MCF 10A (cell line): ENCODE results near the gene HOXC5. TPM values are rescaled to one million over a fixed set of nuclear protein-coding genes. Genes with fewer than 3 reads are reported as not detected.

Experiments used
- BruUV-seq: library from RNA; stranded (reverse); fragments of 400-500 nt; replicated peaks from 2 replicates; lab custom pipeline; 2021; lab: Mats Ljungman, UMichigan
- CTCF ChIA-PET: fragments of 300-600 bp; sonication (Branson Sonifier 250); formaldehyde crosslinking; extraction: SDS; loops from one replicate; lab custom pipeline; 2021; ENCODE audit warnings: antibody characterized with exemption, inconsistent platforms; lab: Yijun Ruan, JAX
- POLR2A ChIA-PET: fragments of 300-600, 350-650 bp; sonication (Branson Sonifier 250); formaldehyde crosslinking; extraction: SDS; loops from one replicate; lab custom pipeline; 2020; ENCODE audit warnings: antibody characterized with exemption, inconsistent platforms; lab: Yijun Ruan, JAX
- DNase-seq: peaks from one replicate; pipeline ENCODE4 v3.0.0-alpha.2; 2018; ENCODE audit not compliant: unreplicated experiment
- H3K27ac Mint-ChIP-seq: one replicate; pipeline ENCODE4 v1.8.0; 2022; ENCODE audit warnings: mild to moderate bottlenecking, low read depth, mixed read lengths; ENCODE audit not compliant: unreplicated experiment
- H3K27me3 Mint-ChIP-seq: one replicate; pipeline ENCODE4 v1.8.0; 2022; ENCODE audit warnings: mixed read lengths; ENCODE audit not compliant: insufficient read depth, unreplicated experiment
- H3K36me3 Mint-ChIP-seq: one replicate; pipeline ENCODE4 v1.8.0; 2022; ENCODE audit warnings: mild to moderate bottlenecking, moderate library complexity, mixed read lengths; ENCODE audit not compliant: insufficient read depth, unreplicated experiment
- H3K4me1 Mint-ChIP-seq: one replicate; pipeline ENCODE4 v1.8.0; 2022; ENCODE audit warnings: mixed read lengths; ENCODE audit not compliant: insufficient read depth, unreplicated experiment
- H3K4me3 Mint-ChIP-seq: one replicate; pipeline ENCODE4 v1.8.0; 2022; ENCODE audit warnings: mild to moderate bottlenecking, moderate library complexity, mixed read lengths; ENCODE audit not compliant: unreplicated experiment
- H3K9me3 Mint-ChIP-seq: one replicate; pipeline ENCODE4 v1.8.0; 2022; ENCODE audit warnings: mixed read lengths; ENCODE audit not compliant: unreplicated experiment
- intact Hi-C: fragments of 100-400 bp; cut with micrococcal nuclease; formaldehyde crosslinking; loops from 2 replicates; pipeline ENCODE4 v1.14.1; 2022
- total RNA-seq: library from RNA; stranded (reverse); gene quantifications from 2 replicates; pipeline ENCODE4 v1.2.3, GENCODE V29; 2022
- TF ChIP-seq, protein P1 (sequence below): fragments of 200-600 bp; IDR thresholded peaks from one replicate; pipeline ENCODE4 v1.8.0; 2022; ENCODE audit warnings: antibody characterized with exemption, mild to moderate bottlenecking; ENCODE audit not compliant: unreplicated experiment

Gene HOXC5
- total RNA-seq, 1 experiment from 2014 or later, result not detected

DNA sequence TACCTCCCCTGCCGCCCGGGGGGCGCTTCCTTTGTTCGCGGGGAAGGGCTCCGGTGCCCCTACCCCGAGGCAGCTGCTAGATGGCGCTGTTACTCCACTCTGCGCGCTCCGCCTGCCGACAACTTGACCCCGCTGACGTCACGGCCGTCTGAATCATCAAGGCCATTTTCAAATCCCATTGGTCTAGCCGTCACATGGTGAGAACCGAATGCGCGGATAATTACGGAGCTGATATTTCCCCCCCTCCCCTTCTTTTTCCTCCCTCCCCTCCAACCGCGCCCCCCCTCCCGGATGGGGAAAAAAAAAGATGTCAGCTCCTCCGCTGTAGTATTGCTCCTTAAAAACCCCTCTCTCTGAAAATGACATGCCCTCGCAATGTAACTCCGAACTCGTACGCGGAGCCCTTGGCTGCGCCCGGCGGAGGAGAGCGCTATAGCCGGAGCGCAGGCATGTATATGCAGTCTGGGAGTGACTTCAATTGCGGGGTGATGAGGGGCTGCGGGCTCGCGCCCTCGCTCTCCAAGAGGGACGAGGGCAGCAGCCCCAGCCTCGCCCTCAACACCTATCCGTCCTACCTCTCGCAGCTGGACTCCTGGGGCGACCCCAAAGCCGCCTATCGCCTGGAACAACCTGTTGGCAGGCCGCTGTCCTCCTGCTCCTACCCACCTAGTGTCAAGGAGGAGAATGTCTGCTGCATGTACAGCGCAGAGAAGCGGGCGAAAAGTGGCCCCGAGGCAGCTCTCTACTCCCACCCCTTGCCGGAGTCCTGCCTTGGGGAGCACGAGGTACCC is 47.8 kb upstream of the HOXC5 start, which contains the start of gene HOXC10:
Gene HOXC10, plus strand, starts transcription at position 246 of the 791 bp plus-strand sequence. Its CDS starts 114 bp downstream, at position 360.
- POLR2A ChIA-PET, result interaction anchor here (0.9 kb wide), 3 partner anchors 10 to 193 kb away, joined by 3 to 5 read pairs (median 3); partner anchors contain the start of gene HOXC9
- no peak within 1 kb of the TSS for H3K27ac Mint-ChIP-seq
- TF ChIP-seq, protein P1, sequence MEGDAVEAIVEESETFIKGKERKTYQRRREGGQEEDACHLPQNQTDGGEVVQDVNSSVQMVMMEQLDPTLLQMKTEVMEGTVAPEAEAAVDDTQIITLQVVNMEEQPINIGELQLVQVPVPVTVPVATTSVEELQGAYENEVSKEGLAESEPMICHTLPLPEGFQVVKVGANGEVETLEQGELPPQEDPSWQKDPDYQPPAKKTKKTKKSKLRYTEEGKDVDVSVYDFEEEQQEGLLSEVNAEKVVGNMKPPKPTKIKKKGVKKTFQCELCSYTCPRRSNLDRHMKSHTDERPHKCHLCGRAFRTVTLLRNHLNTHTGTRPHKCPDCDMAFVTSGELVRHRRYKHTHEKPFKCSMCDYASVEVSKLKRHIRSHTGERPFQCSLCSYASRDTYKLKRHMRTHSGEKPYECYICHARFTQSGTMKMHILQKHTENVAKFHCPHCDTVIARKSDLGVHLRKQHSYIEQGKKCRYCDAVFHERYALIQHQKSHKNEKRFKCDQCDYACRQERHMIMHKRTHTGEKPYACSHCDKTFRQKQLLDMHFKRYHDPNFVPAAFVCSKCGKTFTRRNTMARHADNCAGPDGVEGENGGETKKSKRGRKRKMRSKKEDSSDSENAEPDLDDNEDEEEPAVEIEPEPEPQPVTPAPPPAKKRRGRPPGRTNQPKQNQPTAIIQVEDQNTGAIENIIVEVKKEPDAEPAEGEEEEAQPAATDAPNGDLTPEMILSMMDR, result peak; percentile 64

DNA sequence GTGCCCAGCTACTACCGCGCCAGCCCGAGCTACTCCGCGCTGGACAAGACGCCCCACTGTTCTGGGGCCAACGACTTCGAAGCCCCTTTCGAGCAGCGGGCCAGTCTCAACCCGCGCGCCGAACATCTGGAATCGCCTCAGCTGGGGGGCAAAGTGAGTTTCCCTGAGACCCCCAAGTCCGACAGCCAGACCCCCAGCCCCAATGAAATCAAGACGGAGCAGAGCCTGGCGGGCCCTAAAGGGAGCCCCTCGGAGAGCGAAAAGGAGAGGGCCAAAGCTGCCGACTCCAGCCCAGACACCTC is 47.2 kb upstream of the HOXC5 start:
- Mint-ChIP-seq H3K4me1 (peaks cover 24% of the 10 kb centered on the region), H3K9me3 (no peaks in the 10 kb centered on the region), H3K36me3 (no peaks in the 10 kb centered on the region), H3K27ac (no peak overlapping the region), H3K4me3 (no peak overlapping the region), H3K27me3 (no peaks in the 10 kb centered on the region)
- ChIA-PET POLR2A (interaction anchor here (0.9 kb wide), 1 partner anchor 14 kb away, joined by 5 read pairs; the partner anchor contains the start of gene HOXC9), CTCF (interaction anchor here (0.7 to 4.5 kb wide), 6 partner anchors 22 to 241 kb away, joined by 3 to 60 read pairs (median 5); no protein-coding TSS in a partner anchor)
- BruUV-seq, result no TSS peak
- intact Hi-C loops, result loop anchor here (5.0 to 10.0 kb wide), 2 partner anchors 191 to 283 kb away; no protein-coding TSS in a partner anchor
- DNase-seq, result no peak
- TF ChIP-seq, protein P1, result no peak

More for the DNA sequence above, 47.8 kb upstream of the HOXC5 start, which contains the start of gene HOXC10:
- intact Hi-C loops, result loop anchor here (5.0 to 10.0 kb wide), 2 partner anchors 190 to 283 kb away; no protein-coding TSS in a partner anchor
- peak; percentile 93 for DNase-seq
- H3K36me3 Mint-ChIP-seq, result no peaks in the 10 kb centered on the region
- no peaks in the 10 kb centered on the region for H3K9me3 Mint-ChIP-seq
- no peak within 1 kb of the TSS for H3K4me3 Mint-ChIP-seq
- H3K4me1 Mint-ChIP-seq, result peaks cover 20% of the 10 kb centered on the region
- CTCF ChIA-PET, result interaction anchor here (0.6 to 4.5 kb wide), 16 partner anchors 11 to 240 kb away, joined by 3 to 60 read pairs (median 3); partner anchors contain the start of gene HOXC9
- H3K27me3 Mint-ChIP-seq, result no peaks in the 10 kb centered on the region
- BruUV-seq, result no TSS peak

DNA sequence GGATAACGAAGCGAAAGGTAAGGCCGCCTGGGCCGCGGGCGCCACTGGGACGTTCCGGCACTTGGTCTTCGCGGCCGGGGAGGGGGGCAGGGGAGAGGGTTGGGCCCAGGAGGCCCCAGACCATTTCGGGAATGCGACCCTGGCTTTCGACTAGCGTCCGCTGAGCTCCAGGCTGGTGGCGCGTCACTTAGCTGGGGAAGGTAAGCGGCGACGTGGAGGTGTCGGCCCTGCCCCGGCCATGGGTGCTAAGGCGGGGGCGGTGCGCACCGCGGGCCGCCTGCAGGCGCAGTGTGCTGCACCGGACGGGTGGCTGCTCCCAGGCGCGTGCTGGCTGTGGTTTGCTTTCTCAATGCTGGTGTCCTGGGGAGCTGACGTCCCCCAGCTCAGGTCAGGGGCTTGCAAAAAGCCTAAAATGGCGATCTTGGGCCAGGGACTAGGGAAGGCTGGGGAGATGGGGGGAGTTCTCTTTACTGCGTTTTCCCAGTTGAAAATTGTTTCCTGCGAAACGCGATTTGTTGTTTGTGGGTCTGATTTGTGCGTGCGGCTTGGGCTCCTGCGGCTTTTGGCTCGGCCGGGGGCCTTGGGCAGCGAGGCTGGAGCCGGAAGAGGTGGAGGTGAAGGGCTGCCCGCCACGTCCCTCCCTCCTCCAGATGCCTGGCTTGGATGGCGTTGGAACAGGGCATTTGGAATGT is 46.7 kb upstream of the HOXC5 start:
- H3K9me3 Mint-ChIP-seq, result no peaks in the 10 kb centered on the region
- no peaks in the 10 kb centered on the region for H3K27me3 Mint-ChIP-seq
- intact Hi-C loops, result loop anchor here (5.0 to 10.0 kb wide), 2 partner anchors 191 to 284 kb away; no protein-coding TSS in a partner anchor
- ChIA-PET POLR2A (interaction anchor here (0.5 to 0.9 kb wide), 4 partner anchors 14 to 214 kb away, joined by 3 to 5 read pairs (median 3); partner anchors contain the start of gene HOXC9), CTCF (interaction anchor here (0.7 to 4.5 kb wide), 8 partner anchors 14 to 284 kb away, joined by 3 to 60 read pairs (median 7); partner anchors contain the start of gene HOXC9)
- H3K4me1 Mint-ChIP-seq, result peaks cover 24% of the 10 kb centered on the region
- TF ChIP-seq, protein P1, result no peak
- no peak for DNase-seq
- no peak overlapping the region for H3K27ac Mint-ChIP-seq
- no peaks in the 10 kb centered on the region for H3K36me3 Mint-ChIP-seq
- no peak overlapping the region for H3K4me3 Mint-ChIP-seq
- no TSS peak for BruUV-seq
